Stimulated activated effector memory CD8-positive, alpha-beta T cell treated with anti-CD3 and anti-CD28 coated beads, Interleukin-12 subunit alpha, Interleukin-12 subunit beta, amount 100 ng/mL, for 72 hours (primary cell): ENCODE data around the gene PHF21A.

Experiments used
- ATAC-seq: fragments of 150-1000 bp; cut with Tn5 transposase; 2 replicates; pipeline ENCODE4 v1.10.0; 2021
- DNase-seq, 2 donors: peaks; one replicate each; pipeline ENCODE4 v3.0.0; 2021 to 2022; ENCODE audit warnings: low spot score in 2 of 2
- H3K27ac Mint-ChIP-seq: one replicate; pipeline ENCODE4 v1.8.0; 2022; ENCODE audit warnings: mild to moderate bottlenecking, mixed read lengths
- H3K36me3 Mint-ChIP-seq: one replicate; pipeline ENCODE4 v1.8.0; 2022; ENCODE audit warnings: mild to moderate bottlenecking, mixed read lengths
- H3K4me1 Mint-ChIP-seq: one replicate; pipeline ENCODE4 v1.8.0; 2022; ENCODE audit warnings: mixed read lengths
- H3K4me3 Mint-ChIP-seq: one replicate; pipeline ENCODE4 v1.8.0; 2022; ENCODE audit warnings: mild to moderate bottlenecking, mixed read lengths
- H3K9me3 Mint-ChIP-seq: one replicate; pipeline ENCODE4 v1.8.0; 2022; ENCODE audit warnings: mixed read lengths

PHF21A gene

DNA sequence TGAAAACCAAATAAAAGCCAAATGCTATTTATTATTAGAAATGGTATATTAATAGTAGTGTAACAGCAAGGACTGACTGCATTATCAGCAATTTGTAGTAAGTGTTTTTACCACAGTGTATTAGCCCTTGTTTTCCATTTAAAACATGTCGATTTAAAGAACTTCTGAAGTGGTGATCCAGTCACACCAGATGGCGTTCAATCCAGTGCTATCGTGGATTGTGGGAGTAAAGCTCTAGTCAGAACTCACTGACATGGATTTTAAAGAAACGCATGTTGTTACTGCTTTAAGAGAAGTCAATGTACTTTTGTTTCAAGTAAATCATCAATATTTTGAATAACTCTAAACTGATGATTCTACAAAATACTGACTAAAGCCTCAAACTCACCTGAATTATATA, 147.7 kb downstream of the PHF21A start:
- peaks cover 79% of the 10 kb centered on the region for H3K36me3 Mint-ChIP-seq
- no peaks in the 10 kb centered on the region for H3K9me3 Mint-ChIP-seq
- no peaks in the 10 kb centered on the region for H3K4me1 Mint-ChIP-seq
- no peak for ATAC-seq
- no peak overlapping the region for H3K27ac Mint-ChIP-seq
- no peak for DNase-seq
- H3K4me3 Mint-ChIP-seq: no peak overlapping the region

DNA sequence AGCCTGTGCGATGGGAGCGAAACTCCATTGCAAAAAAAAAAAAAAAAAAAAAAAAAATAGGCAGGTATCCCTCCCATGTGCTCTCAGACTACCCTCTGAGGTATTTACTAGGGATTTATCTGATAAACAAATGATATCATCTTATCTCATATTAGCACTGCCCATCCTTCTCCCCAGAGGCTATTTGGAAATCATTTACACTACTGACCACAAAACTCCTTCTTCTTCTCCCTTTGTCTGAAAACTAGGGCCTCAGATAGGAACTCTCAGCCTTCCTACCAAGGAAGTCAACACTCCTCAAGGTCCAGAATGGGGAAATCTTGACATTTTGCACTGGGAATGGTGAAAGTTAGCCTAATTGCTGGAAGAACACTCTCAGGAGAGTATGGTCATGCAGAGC, 152.4 kb downstream of the PHF21A start:
- no peak overlapping the region for H3K4me3 Mint-ChIP-seq
- peak overlapping the region; percentile 18 for H3K27ac Mint-ChIP-seq
- H3K36me3 Mint-ChIP-seq: peaks cover 45% of the 10 kb centered on the region
- no peaks in the 10 kb centered on the region for H3K9me3 Mint-ChIP-seq
- DNase-seq (no peak), ATAC-seq (no peak)
- no peaks in the 10 kb centered on the region for H3K4me1 Mint-ChIP-seq

DNA sequence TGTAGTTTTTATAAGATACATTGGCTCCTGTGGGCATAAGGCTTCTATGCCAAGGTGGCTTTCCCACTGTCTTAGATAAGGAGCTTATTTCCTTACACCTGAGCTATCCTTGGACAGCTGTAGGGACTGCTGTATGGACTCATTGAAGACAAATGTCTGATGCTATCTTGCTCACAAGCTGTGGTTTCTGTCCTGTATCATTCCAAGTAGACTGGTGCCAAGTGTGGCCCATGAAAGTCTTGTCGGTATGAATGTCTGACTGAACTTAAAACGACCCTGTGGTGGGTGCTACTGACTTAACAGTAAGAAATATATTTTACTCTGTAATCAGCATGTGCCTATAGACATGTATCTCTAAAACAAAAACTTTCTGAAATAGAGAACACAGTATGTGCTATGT, 153.7 kb downstream of the PHF21A start:
- ATAC-seq (no peak), DNase-seq (no peak)
- Mint-ChIP-seq H3K36me3 (peaks cover 59% of the 10 kb centered on the region), H3K4me1 (no peaks in the 10 kb centered on the region), H3K4me3 (no peak overlapping the region), H3K27ac (peak overlapping the region; percentile 51), H3K9me3 (no peaks in the 10 kb centered on the region)

DNA sequence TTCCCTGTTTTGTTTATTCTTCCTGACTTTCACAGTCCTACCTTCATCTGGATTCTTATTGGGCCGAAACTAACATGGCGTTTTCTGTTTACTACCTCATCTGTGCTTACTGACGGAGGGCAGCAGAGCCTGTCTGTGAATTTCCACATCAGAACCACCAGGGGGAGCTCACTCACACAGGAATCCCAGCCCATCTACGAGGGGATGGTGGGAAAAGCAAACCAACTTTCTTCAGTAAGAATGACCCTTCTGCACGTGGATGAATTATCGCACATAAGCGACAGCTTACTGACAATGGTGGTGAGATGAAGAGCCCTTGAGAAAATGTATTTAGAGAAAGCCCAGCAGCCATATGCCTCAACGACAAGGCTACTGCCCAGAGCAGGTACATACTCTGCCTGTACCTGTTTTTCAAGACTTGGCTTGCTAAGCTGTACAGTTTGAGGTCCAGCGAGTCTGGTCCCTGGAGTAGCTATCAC, 156.3 kb downstream of the PHF21A start:
- Mint-ChIP-seq H3K27ac (no peak overlapping the region), H3K36me3 (peaks cover 58% of the 10 kb centered on the region), H3K4me1 (no peaks in the 10 kb centered on the region), H3K9me3 (no peaks in the 10 kb centered on the region), H3K4me3 (no peak overlapping the region)
- ATAC-seq: peak; percentile 89
- peak; percentile 37 to 72 for DNase-seq

DNA sequence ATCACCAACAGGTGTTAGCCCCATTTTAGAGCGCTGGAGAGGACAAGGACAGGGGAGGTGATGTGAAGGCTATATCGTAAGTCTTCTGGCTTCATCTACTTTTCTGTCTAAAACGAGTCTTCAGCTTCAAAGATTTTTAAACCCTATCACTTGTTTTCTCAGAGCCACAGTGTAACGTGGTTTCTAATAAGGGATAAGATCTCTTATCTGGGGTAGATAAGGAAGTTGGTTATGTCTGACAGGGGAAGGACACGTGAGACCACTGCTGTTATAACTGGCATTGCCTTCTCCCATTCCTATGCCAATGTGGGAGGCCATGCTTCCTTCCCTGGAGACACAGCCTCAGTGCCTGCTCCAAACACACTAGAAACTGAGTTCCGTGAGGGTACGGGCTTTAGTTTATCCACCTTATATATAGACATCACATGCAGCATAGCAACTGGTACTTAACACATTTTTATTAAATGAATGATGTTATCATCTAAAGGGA, 159.5 kb downstream of the PHF21A start:
- Mint-ChIP-seq H3K36me3 (peaks cover 47% of the 10 kb centered on the region), H3K27ac (no peak overlapping the region), H3K4me3 (no peak overlapping the region), H3K9me3 (no peaks in the 10 kb centered on the region), H3K4me1 (peaks cover 9% of the 10 kb centered on the region)
- DNase-seq (no peak), ATAC-seq (no peak)

DNA sequence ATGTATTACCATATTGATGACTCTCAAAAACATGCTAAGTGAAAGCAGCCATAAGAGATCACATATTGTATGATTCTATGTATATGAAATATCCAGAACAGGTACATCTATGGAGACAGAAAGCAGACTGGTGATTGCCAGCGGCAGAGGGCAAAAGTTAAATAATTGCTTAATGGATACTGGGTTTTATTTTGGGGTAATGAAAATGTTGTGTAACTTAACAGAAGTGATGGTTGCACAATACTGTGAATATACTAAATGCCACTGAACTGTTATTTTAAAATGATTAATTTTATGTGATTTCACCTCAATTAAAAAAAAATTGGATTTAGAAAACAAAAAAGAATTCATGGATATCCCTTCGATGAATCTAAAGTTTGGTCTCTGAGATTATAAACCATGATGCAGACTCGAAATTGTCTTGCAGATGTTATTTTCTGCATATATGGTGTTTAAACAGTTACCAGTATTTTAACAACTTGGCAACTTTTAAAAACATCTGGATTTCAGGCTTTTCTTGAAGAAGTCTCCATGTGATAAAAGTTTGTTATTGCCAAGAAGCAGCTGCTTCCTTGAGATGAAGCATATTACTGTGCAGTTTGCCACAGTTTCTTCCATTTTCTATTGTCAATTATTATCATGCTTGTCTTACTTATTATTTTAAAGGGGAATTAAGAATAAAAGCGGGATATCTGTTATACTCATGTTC, 160.7 kb downstream of the PHF21A start:
- no peak overlapping the region for H3K4me3 Mint-ChIP-seq
- DNase-seq (no peak), ATAC-seq (no peak)
- no peaks in the 10 kb centered on the region for H3K9me3 Mint-ChIP-seq
- no peak overlapping the region for H3K27ac Mint-ChIP-seq
- peaks cover 52% of the 10 kb centered on the region for H3K36me3 Mint-ChIP-seq
- H3K4me1 Mint-ChIP-seq: peaks cover 9% of the 10 kb centered on the region

DNA sequence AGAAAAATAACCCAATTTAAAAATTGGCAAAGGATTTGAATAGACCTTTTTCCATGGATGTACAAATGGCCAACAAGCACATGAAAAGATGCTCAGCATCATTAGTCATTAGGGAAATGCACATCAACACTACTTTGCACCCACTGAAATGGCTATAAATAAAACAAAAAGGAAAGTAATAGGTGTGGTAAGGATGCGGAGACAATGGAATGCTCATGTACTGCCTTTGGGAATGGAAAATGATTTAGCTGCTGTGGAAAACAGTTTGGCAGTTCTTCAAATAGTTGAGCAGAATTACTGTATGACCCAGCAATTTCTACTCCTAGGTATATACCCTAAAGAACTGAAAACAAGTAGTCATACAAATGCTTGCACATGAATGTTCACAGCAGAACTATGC, 161.4 kb downstream of the PHF21A start:
- no peak overlapping the region for H3K27ac Mint-ChIP-seq
- DNase-seq (no peak), ATAC-seq (no peak)
- no peak overlapping the region for H3K4me3 Mint-ChIP-seq
- peaks cover 9% of the 10 kb centered on the region for H3K4me1 Mint-ChIP-seq
- no peaks in the 10 kb centered on the region for H3K9me3 Mint-ChIP-seq
- peaks cover 59% of the 10 kb centered on the region for H3K36me3 Mint-ChIP-seq

DNA sequence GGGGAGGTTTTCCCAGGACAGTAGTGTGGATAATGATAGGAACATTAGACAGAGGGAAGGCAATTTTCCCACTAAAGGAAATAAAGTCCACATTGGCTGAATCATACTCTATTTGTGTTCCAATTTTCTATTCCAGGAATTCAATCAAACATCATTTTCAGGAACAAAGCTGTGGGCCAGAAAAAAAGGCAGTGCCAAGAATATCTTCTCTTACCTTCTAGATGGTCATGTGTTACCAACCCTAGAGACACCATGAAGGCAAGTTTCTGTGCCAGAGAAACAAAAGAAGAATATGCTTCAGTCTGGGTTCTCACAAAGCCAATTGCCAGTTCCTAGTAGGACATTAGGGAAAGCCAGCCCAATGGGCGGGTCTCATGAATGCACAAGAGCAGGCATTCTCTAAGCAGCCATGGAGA, 171.3 kb downstream of the PHF21A start:
- Mint-ChIP-seq H3K36me3 (peaks cover 99% of the 10 kb centered on the region), H3K4me3 (no peak overlapping the region), H3K27ac (no peak overlapping the region), H3K4me1 (no peaks in the 10 kb centered on the region), H3K9me3 (no peaks in the 10 kb centered on the region)
- DNase-seq (no peak), ATAC-seq (no peak)

DNA sequence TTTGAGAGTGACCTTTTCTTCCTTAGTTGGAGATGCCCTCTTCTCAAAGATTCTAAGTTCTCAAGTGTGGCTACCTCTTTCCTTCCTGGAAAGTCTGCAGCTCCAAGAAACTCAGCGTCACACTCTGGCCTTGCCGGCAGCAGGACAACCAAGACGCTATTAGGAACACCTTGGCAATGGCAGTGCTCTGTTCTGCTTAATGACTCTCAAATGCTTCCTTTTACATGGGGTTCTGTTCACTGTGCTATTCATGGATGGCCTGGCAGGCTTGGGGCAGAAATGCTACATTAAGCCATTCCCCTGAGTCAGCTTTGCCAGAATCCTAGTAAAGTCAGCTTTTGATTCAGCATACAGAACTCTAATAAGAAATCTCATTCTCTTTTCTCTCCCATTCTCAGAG, 172.9 kb downstream of the PHF21A start:
- no peaks in the 10 kb centered on the region for H3K9me3 Mint-ChIP-seq
- H3K27ac Mint-ChIP-seq: no peak overlapping the region
- H3K4me3 Mint-ChIP-seq: no peak overlapping the region
- no peaks in the 10 kb centered on the region for H3K4me1 Mint-ChIP-seq
- peaks cover 98% of the 10 kb centered on the region for H3K36me3 Mint-ChIP-seq
- ATAC-seq (no peak), DNase-seq (no peak)

DNA sequence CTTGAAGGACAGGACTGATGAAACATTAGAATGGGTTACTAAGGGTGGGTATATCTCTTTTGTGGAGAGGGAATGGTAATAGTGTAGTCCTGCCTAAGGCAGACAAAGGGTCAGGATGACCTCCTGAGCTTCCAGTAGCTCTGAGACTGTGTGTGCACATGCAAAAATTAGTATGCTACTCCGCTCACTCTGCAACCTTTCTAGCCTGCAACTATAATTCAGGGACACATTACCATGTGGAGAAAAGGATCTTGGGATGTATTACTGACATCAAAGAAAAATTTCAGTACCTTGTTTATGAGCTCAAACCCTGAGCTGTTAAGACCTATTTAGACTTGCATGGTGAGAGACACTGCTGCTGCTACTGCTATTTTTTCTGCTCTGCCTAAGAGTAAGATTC, 173.4 kb downstream of the PHF21A start:
- no peak overlapping the region for H3K4me3 Mint-ChIP-seq
- no peaks in the 10 kb centered on the region for H3K9me3 Mint-ChIP-seq
- H3K27ac Mint-ChIP-seq: no peak overlapping the region
- no peaks in the 10 kb centered on the region for H3K4me1 Mint-ChIP-seq
- peaks cover 97% of the 10 kb centered on the region for H3K36me3 Mint-ChIP-seq
- DNase-seq (no peak), ATAC-seq (no peak)

DNA sequence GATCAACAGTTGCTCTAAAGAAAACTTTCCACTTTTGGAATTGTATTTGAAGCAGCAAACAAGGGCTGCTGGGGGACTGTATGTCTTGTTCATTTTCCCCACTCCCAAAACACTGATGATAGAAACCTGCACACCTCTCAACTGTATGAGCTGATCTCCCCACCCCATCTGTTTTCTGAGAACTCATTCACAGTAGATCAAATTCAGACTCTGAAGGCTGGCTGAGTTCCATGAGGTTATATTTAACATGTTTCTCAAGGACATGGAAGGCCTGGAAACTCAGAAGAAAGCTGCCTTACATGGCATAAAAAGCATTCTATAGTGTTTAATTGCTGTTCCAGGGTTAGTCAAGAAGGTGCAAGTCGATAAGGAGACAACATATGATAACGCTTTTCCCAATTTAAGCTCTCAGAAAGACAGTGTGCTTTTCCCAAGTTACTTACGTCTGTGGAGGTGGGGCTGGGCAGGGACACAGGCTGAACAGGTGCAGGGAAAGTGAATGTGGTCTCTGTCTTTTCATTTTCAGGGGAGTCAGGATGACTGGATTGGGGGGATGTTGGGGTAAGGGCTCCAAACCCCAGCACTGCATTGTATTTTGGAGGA, 175.8 kb downstream of the PHF21A start:
- DNase-seq (no peak), ATAC-seq (no peak)
- no peaks in the 10 kb centered on the region for H3K9me3 Mint-ChIP-seq

DNA sequence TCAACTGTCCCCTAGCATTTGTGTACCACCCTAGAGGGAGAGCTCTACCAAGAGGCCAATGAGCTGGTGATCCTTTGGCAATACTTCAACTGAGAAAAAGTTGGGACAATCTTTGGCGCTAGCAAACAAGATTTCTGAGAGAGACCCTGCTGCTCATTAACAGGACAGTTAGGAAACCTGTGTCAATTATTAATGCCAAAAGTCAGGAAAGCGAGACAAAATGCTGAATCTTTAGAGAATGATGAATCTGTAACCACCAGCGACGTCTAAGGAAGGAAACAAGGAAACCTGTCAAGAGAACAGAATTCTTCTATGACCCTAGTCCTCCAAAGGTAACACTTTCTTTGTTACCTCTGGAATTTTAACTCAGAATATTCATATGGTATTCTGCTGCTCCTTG, 178.9 kb downstream of the PHF21A start:
- no peak for DNase-seq
- Mint-ChIP-seq H3K27ac (peak overlapping the region; percentile 35), H3K36me3 (peaks cover 76% of the 10 kb centered on the region), H3K4me1 (no peaks in the 10 kb centered on the region), H3K9me3 (no peaks in the 10 kb centered on the region), H3K4me3 (no peak overlapping the region)
- no peak for ATAC-seq

More for the DNA sequence above, 175.8 kb downstream of the PHF21A start:
- Mint-ChIP-seq H3K36me3 (peaks cover 88% of the 10 kb centered on the region), H3K4me1 (no peaks in the 10 kb centered on the region), H3K4me3 (no peak overlapping the region), H3K27ac (peak overlapping the region; percentile 30)

DNA sequence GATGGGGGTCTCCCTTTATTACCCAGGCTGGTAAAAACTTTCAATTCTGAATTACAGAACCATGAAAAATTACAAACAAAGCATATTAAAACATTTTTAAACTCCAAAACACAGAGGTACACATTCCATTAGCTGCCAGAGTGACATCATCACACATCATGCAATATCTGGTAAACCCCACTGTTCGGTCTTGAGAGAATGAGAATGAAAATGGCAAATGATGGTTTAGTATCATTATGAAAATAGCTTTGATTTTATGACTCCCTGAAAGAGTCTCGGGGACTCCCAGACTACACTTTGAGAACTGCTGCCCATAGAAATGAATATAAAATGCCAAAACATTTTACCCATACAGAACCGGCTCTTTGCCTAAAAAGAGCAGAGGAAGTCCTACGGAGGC, 180.0 kb downstream of the PHF21A start:
- DNase-seq (no peak), ATAC-seq (peak; percentile 75)
- Mint-ChIP-seq H3K9me3 (no peaks in the 10 kb centered on the region), H3K4me1 (no peaks in the 10 kb centered on the region), H3K36me3 (peaks cover 76% of the 10 kb centered on the region), H3K27ac (peak overlapping the region; percentile 35), H3K4me3 (no peak overlapping the region)

DNA sequence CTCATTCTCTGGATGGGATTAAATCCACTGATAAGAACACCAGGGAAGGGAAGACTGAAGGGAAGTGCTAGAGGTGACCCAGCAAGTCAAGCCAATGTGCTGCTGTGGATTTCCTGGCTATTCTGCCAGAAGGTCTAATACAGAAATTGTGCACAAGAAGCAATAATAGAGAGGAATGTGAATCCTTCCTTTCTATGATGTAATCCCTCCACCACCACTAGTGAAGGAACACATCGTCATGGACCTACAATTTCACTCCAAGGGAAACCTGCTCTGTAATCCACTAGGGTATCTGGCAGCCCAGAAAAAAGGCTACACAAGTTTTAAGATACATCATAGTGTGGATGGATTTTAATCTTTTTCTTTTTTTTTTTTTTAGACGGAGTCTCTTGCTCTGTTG, 181.4 kb downstream of the PHF21A start:
- H3K27ac Mint-ChIP-seq: peak overlapping the region; percentile 17
- H3K4me1 Mint-ChIP-seq: no peaks in the 10 kb centered on the region
- DNase-seq (no peak), ATAC-seq (no peak)
- no peak overlapping the region for H3K4me3 Mint-ChIP-seq
- peaks cover 77% of the 10 kb centered on the region for H3K36me3 Mint-ChIP-seq
- H3K9me3 Mint-ChIP-seq: no peaks in the 10 kb centered on the region

DNA sequence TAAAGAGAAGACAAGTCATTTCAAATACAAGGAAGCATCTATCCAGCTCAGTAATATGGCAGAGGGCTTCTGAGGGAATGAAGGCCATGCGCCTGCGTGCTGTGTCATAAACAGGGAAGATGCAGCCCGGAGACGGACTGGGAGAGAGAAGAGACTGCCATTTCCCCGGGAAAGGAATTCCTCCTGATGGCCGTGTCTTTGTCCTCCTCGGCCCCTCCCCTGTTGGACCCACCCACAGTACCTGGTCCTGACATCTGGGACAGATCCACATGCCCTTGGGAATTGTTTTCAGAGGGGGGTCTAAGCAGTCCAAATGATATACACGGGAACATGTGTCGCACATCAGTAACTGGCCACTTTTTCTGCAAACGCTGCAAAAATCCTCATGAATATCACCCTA, 183.3 kb downstream of the PHF21A start:
- ATAC-seq (no peak), DNase-seq (no peak)
- Mint-ChIP-seq H3K36me3 (peaks cover 79% of the 10 kb centered on the region), H3K27ac (no peak overlapping the region), H3K4me3 (no peak overlapping the region), H3K4me1 (no peaks in the 10 kb centered on the region), H3K9me3 (no peaks in the 10 kb centered on the region)

DNA sequence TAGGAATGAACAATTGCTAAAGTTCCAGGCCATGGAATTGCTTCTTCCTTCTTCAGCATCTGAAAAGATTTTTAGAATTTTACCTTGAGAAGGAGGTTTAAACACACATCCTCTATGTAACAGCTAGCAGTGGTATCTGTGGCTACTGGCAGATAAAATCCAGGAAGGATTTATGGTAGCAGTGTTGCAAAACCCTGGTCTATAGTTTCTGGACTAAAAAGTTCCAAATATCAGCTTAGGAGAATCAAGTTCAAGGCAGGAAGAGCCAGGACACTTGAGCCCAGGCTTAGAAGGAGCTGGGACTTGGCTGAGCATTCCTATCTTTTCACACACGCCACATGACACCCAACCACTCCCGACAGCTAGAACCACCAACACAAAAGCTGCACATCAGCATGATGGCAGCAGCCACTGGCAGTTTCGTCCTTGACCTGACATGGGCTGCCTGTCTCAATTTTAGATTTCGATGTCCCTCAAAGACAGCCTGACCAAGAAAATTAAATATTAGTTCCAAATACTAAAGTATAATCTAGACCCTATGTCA, 184.7 kb downstream of the PHF21A start:
- Mint-ChIP-seq H3K27ac (peak overlapping the region; percentile 23), H3K4me1 (peaks cover 3% of the 10 kb centered on the region), H3K9me3 (no peaks in the 10 kb centered on the region), H3K36me3 (peaks cover 80% of the 10 kb centered on the region), H3K4me3 (no peak overlapping the region)
- ATAC-seq (no peak), DNase-seq (no peak)
